Middle frontal gyrus (tissue), 1 donor: Measurements from ENCODE around the gene LGALS7.

Source experiments
- DNase-seq: peaks from one replicate; pipeline ENCODE4 v3.0.0-alpha.2; 2015; ENCODE audit warnings: low spot score; ENCODE audit errors: extremely low spot score

The LGALS7 gene

GRCh38 chr19:38740932-38741331, 32.4 kb downstream of the LGALS7 start:
- DNase-seq = no peak

GRCh38 chr19:38740257-38740592, 33.1 kb downstream of the LGALS7 start:
- no peak for DNase-seq

GRCh38 chr19:38739440-38740256, 33.7 kb downstream of the LGALS7 start:
- no peak for DNase-seq

- no peak for DNase-seq
Measured at GRCh38 chr19:38737921-38738737, 35.2 kb downstream of the LGALS7 start.

- DNase-seq = no peak
Measured at GRCh38 chr19:38737281-38737865, 35.9 kb downstream of the LGALS7 start.

- DNase-seq = no peak
Measured at GRCh38 chr19:38736413-38737280, 36.7 kb downstream of the LGALS7 start.

- no peak for DNase-seq
Measured at GRCh38 chr19:38736036-38736412, 37.3 kb downstream of the LGALS7 start.

GRCh38 chr19:38735257-38735686, 38.0 kb downstream of the LGALS7 start:
- no peak for DNase-seq

GRCh38 chr19:38734426-38735256, 38.7 kb downstream of the LGALS7 start:
- DNase-seq = no peak

GRCh38 chr19:38734176-38734425, 39.2 kb downstream of the LGALS7 start:
- DNase-seq = no peak

GRCh38 chr19:38733493-38734175, 39.7 kb downstream of the LGALS7 start:
- DNase-seq = no peak

GRCh38 chr19:38733241-38733492, 40.1 kb downstream of the LGALS7 start:
- no peak for DNase-seq

GRCh38 chr19:38731654-38732301, 41.5 kb downstream of the LGALS7 start:
- DNase-seq = no peak

GRCh38 chr19:38730731-38731589, 42.4 kb downstream of the LGALS7 start:
- DNase-seq = no peak

- no peak for DNase-seq
Measured at GRCh38 chr19:38730470-38730730, 42.9 kb downstream of the LGALS7 start.

- no peak for DNase-seq
Measured at GRCh38 chr19:38729653-38730469, 43.5 kb downstream of the LGALS7 start.

- DNase-seq = no peak
Measured at GRCh38 chr19:38728752-38729541, 44.4 kb downstream of the LGALS7 start.
